DND-41 (cell line): ENCODE results near the gene SLC16A1.

Source experiments
- CTCF ChIP-seq: IDR thresholded peaks from 2 replicates; pipeline ENCODE4 v1.5.1; 2012; ENCODE audit warnings: borderline replicate concordance, low read length, moderate library complexity, mild to moderate bottlenecking; ENCODE audit not compliant: poor library complexity, severe bottlenecking; ENCODE audit errors: extremely low read depth
- EZH2 ChIP-seq: IDR thresholded peaks from 3 replicates; pipeline ENCODE4 v1.6.1; 2012; ENCODE audit warnings: borderline replicate concordance, low read depth, mild to moderate bottlenecking, moderate library complexity, low read length, inconsistent platforms; ENCODE audit not compliant: severe bottlenecking

GRCh38 chr1:112960384-112960783 lies 4.4 kb upstream of the SLC16A1 start:
- TF ChIP-seq CTCF: no peak
- no peak for TF ChIP-seq EZH2
